Right lobe of liver (tissue), 6 donors: ENCODE data around the gene MKS1. TPM values are rescaled to one million over a fixed set of nuclear protein-coding genes. Genes with fewer than 3 reads are reported as not detected.

Experiments
- ATAC-seq, 4 donors: fragments of 200-7000 bp; cut with Tn5 transposase; one replicate each; pipeline ENCODE4 v1.9.1; 2020; ENCODE audit warnings: mild to moderate bottlenecking in 4 of 4, moderate library complexity in 4 of 4
- DNase-seq, 3 donors: peaks; one replicate each; pipeline ENCODE4 v3.0.0-alpha.2; 2020
- H3K27ac ChIP-seq, 3 donors: fragments of 200-600 bp; one replicate each; pipeline ENCODE4 v1.8.0; 2022
- H3K27me3 ChIP-seq, 2 donors: fragments of 200-600 bp; one replicate each; pipeline ENCODE4 v1.8.0; 2022
- H3K36me3 ChIP-seq, 4 donors: fragments of 200-600 bp; sonication (generic) in 1 of 4; one replicate each; pipeline versions ENCODE4 v1.5.1 to v1.8.0; 2017 to 2022; ENCODE audit warnings: control low read depth in 1 of 4
- H3K4me1 ChIP-seq, 4 donors: fragments of 200-600 bp; sonication (generic) in 1 of 4; one replicate each; pipeline versions ENCODE4 v1.5.1 to v1.8.0; 2017 to 2022; ENCODE audit warnings: control low read depth in 1 of 4
- H3K4me3 ChIP-seq, 3 donors: fragments of 200-600 bp; one replicate each; pipeline ENCODE4 v1.8.0; 2022
- H3K9me3 ChIP-seq, 4 donors: fragments of 200-600 bp; sonication (generic) in 1 of 4; one replicate each; pipeline versions ENCODE4 v1.5.1 to v1.8.0; 2017 to 2022; ENCODE audit warnings: control low read depth in 1 of 4
- POLR2A ChIP-seq: fragments of 450-650 bp; IDR thresholded peaks from one replicate; pipeline ENCODE4 v1.6.1; 2017; ENCODE audit warnings: antibody characterized with exemption, mild to moderate bottlenecking
- WGBS: methylation state at CpG from one replicate; pipeline ENCODE4 v1.1.6; 2018; ENCODE audit warnings: low coverage, low lambda C conversion rate; ENCODE audit not compliant: insufficient coverage; ENCODE audit errors: missing lambda C conversion rate; 5-methylcytosine and 5-hydroxymethylcytosine counted together
- intact Hi-C, 2 donors: fragments of 100-400 bp; cut with DNase I; formaldehyde crosslinking; loops; one replicate each; pipeline versions ENCODE4 v1.11.2 to v1.14.1; 2022
- total RNA-seq, 6 experiments: library from RNA; depleted of rRNA in 2 of 6; stranded (reverse); fragments of >200 nt in 2 of 6; fragmentation: NEBNext Ultra II Directional in 3 of 6; extraction: Animal tissue kit (Norgen Biotek cat#: 25700) in 3 of 6; gene quantifications; one replicate each; pipeline versions ENCODE4 v1.1.0 to v1.2.4, GENCODE V29; 2016 to 2023
- TF ChIP-seq, protein P1 (sequence below), 4 donors: fragments of 200-600 bp in 3 of 4; fragments of 450-650 bp in 1 of 4; IDR thresholded peaks; one replicate each; pipeline versions ENCODE4 v1.5.1 to v1.8.0; 2016 to 2022; ENCODE audit warnings: antibody characterized with exemption in 4 of 4, mild to moderate bottlenecking in 2 of 4
- donor health status: DM: no; HTN: yes; CAD: no.
- donor health status: DM: no; HTN: no; CAD: no.
- donor health status: DM: no; HTN: no; CAD: no.
- donor health status: DM: no; HTN: yes; CAD: no.
- donor health status: DM: no; HTN: yes; CAD: no.

Gene MKS1
- total RNA-seq, 6 experiments from 2014 or later: 3.3 to 9.2 (median 7.2) TPM

DNA sequence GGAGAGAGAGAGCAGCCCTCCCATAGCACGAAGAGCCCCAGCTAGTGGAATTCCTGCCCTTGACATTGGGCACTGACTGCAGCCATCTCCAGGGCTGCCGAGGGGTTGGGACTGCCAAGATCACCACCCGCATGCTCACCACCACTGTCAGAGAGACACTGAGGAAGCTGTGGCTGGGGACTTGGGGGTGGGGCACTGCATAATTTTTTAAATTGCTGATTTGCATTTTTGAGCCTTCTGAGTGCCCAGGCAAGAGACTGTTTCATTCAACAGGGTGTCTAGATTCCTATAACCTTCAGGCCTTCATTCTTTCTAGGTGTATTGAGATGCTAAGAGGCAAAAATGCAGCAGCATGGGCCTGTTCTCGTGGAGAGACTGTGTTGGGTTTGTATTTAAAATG lies 35.5 kb downstream of the MKS1 start:
- Histone ChIP-seq H3K4me1 (no peaks in the 10 kb centered on the region), H3K36me3 (no peaks in the 10 kb centered on the region), H3K4me3 (no peak overlapping the region), H3K27ac (no peak overlapping the region), H3K9me3 (no peaks in the 10 kb centered on the region), H3K27me3 (no peaks in the 10 kb centered on the region)
- ATAC-seq (no peak), DNase-seq (no peak)
- no CpG with 5 or more reads among the region's 4 CpGs for WGBS
- TF ChIP-seq, protein P1, sequence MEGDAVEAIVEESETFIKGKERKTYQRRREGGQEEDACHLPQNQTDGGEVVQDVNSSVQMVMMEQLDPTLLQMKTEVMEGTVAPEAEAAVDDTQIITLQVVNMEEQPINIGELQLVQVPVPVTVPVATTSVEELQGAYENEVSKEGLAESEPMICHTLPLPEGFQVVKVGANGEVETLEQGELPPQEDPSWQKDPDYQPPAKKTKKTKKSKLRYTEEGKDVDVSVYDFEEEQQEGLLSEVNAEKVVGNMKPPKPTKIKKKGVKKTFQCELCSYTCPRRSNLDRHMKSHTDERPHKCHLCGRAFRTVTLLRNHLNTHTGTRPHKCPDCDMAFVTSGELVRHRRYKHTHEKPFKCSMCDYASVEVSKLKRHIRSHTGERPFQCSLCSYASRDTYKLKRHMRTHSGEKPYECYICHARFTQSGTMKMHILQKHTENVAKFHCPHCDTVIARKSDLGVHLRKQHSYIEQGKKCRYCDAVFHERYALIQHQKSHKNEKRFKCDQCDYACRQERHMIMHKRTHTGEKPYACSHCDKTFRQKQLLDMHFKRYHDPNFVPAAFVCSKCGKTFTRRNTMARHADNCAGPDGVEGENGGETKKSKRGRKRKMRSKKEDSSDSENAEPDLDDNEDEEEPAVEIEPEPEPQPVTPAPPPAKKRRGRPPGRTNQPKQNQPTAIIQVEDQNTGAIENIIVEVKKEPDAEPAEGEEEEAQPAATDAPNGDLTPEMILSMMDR (IDR thresholded peaks at IDR 0.05): no peak
- TF ChIP-seq POLR2A: no peak
- intact Hi-C loops: no loop called here

DNA sequence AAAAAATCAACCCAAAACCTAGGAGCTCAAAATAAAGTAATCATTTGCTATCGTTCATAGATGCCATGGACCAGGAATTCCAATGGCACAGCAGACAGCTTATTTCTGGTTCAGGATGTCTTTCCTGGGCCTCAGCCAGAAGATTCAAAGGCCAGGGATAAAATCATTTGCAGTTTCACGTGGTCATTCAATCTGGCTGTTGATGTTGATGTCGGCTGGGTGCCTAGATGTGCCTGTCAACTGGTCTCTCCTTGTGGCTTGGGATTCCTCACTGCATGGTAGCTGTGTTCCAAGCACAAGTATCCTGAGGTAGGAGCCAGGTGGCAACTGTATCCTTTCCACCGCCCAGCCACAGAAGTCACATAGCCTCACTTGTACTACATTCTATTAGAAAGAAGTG lies 37.3 kb downstream of the MKS1 start:
- intact Hi-C loops: no loop called here
- no peaks in the 10 kb centered on the region for H3K27me3 ChIP-seq
- H3K4me3 ChIP-seq: no peak overlapping the region
- DNase-seq (no peak), ATAC-seq (no peak)
- no peak overlapping the region for H3K27ac ChIP-seq
- 43% methylated on average over 3 of the region's 4 CpGs for WGBS
- TF ChIP-seq, protein P1 (IDR thresholded peaks at IDR 0.05): no peak
- TF ChIP-seq POLR2A: no peak
- H3K9me3 ChIP-seq: no peaks in the 10 kb centered on the region
- H3K4me1 ChIP-seq: no peaks in the 10 kb centered on the region
- no peaks in the 10 kb centered on the region for H3K36me3 ChIP-seq

DNA sequence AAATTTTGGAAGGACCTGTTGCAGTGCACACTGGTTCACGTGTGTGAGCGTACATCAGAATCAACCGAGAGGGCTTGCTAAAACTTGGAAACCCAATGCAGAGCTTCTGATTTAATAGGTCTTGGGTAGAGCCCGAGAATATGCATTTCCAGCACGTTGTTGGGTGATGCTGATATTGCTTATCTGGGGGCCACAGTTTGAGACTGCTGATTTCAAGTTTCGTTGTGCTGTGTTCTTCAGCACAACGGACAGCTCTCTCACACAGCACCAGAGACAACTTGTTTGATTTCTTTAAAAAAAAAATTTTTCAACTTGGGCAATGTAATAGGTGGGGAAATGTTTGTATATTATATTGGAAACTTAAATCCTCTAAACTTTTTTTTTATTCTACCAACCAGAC lies 42.9 kb downstream of the MKS1 start:
- no peaks in the 10 kb centered on the region for H3K36me3 ChIP-seq
- no peaks in the 10 kb centered on the region for H3K9me3 ChIP-seq
- 32% methylated on average over 7 of the region's 7 CpGs for WGBS
- H3K4me3 ChIP-seq: no peak overlapping the region
- intact Hi-C loops: no loop called here
- H3K27me3 ChIP-seq: no peaks in the 10 kb centered on the region
- H3K27ac ChIP-seq: no peak overlapping the region
- no peaks in the 10 kb centered on the region for H3K4me1 ChIP-seq
- TF ChIP-seq, protein P1 (IDR thresholded peaks at IDR 0.05): no peak
- TF ChIP-seq POLR2A: no peak
- DNase-seq (no peak), ATAC-seq (no peak)

DNA sequence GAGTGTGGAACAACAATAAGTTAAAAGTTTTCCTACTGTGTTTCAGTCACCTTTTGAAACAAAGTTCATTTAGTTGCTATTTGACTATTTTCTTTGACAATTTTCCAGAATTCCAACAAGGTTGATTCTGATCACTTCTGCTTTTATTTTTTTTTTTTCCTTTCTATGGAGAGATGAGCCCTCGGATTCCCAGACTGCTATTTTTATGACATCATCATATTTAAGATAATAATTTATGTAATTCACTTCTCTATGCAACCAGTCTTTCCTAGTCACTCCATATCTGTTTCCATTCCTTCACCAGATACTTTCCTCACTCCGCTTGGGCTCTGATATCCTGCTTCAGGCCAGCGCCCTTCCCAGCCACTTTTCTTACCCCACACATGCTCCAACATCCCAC lies 44.2 kb downstream of the MKS1 start:
- DNase-seq: no peak
- ATAC-seq: no peak
- H3K4me3 ChIP-seq: no peak overlapping the region
- TF ChIP-seq POLR2A: no peak
- TF ChIP-seq, protein P1 (IDR thresholded peaks at IDR 0.05): no peak
- WGBS: 39% methylated on average over 3 of the region's 3 CpGs
- H3K4me1 ChIP-seq: no peaks in the 10 kb centered on the region
- H3K27ac ChIP-seq: no peak overlapping the region
- no peaks in the 10 kb centered on the region for H3K27me3 ChIP-seq
- H3K9me3 ChIP-seq: no peaks in the 10 kb centered on the region
- H3K36me3 ChIP-seq: no peaks in the 10 kb centered on the region
- intact Hi-C loops: no loop called here
